Measurements from ENCODE around the gene PRKN. TPM values are rescaled to one million over a fixed set of nuclear protein-coding genes. Genes with fewer than 3 reads are reported as not detected.

PRKN gene
- total and polyA plus RNA-seq, 9 donors: 3.0 to 15.0 (median 9.2) TPM

- DNase-seq: no peak
- no peak for TF ChIP-seq EP300 (IDR thresholded peaks at IDR 0.05)
- Histone ChIP-seq H3K4me3 (no peak overlapping the region), H3K4me1 (ENCODE audit: insufficient read depth) (no peaks in the 10 kb centered on the region), H3K36me3 (no peaks in the 10 kb centered on the region), H3K9me3 (no peaks in the 10 kb centered on the region), H3K27me3 (no peaks in the 10 kb centered on the region), H3K27ac (no peak overlapping the region)
- intact Hi-C loops (cut with DNase I): no loop called here
- WGBS, 3 donors: 94 to 97% (median 97%) methylated on average over 4 of the region's 4 CpGs
These were observed 16.2 kb downstream of the PRKN start for GRCh38 chr6:162711376-162711775.

- H3K4me3 ChIP-seq: no peak overlapping the region
- intact Hi-C loops (cut with DNase I): no loop called here
- H3K36me3 ChIP-seq: no peaks in the 10 kb centered on the region
- no peaks in the 10 kb centered on the region for H3K4me1 ChIP-seq (ENCODE audit: insufficient read depth)
- H3K9me3 ChIP-seq: no peaks in the 10 kb centered on the region
- no peak overlapping the region for H3K27ac ChIP-seq
- 93 to 96% (median 95%) methylated on average over 2 of the region's 2 CpGs for WGBS, 3 donors
- H3K27me3 ChIP-seq: no peaks in the 10 kb centered on the region
- DNase-seq: no peak
- no peak for TF ChIP-seq POLR2A (IDR thresholded peaks at IDR 0.05)
- no peak for TF ChIP-seq EP300 (IDR thresholded peaks at IDR 0.05)
- TF ChIP-seq CTCF (IDR thresholded peaks at IDR 0.05): no peak
These were observed 16.6 kb downstream of the PRKN start for GRCh38 chr6:162710936-162711335.

GRCh38 chr6:162710419-162710818, 17.1 kb downstream of the PRKN start:
- H3K36me3 ChIP-seq: no peaks in the 10 kb centered on the region
- intact Hi-C loops (cut with DNase I): no loop called here
- TF ChIP-seq CTCF (IDR thresholded peaks at IDR 0.05): no peak
- H3K4me3 ChIP-seq: no peak overlapping the region
- H3K27me3 ChIP-seq: no peaks in the 10 kb centered on the region
- H3K9me3 ChIP-seq: no peaks in the 10 kb centered on the region
- 92 to 100% (median 93%) methylated on average over 1 of the region's 1 CpG for WGBS, 3 donors
- H3K27ac ChIP-seq: no peak overlapping the region
- no peak for DNase-seq
- no peaks in the 10 kb centered on the region for H3K4me1 ChIP-seq (ENCODE audit: insufficient read depth)

GRCh38 chr6:162709431-162709830, 18.1 kb downstream of the PRKN start:
- intact Hi-C loops (cut with DNase I): no loop called here
- Histone ChIP-seq H3K27me3 (no peaks in the 10 kb centered on the region), H3K4me3 (no peak overlapping the region), H3K9me3 (no peaks in the 10 kb centered on the region), H3K4me1 (ENCODE audit: insufficient read depth) (no peaks in the 10 kb centered on the region), H3K27ac (no peak overlapping the region), H3K36me3 (no peaks in the 10 kb centered on the region)
- WGBS, 3 donors: 88 to 93% (median 89%) methylated on average over 4 of the region's 4 CpGs
- TF ChIP-seq POLR2A (IDR thresholded peaks at IDR 0.05): no peak
- TF ChIP-seq CTCF (IDR thresholded peaks at IDR 0.05): no peak
- DNase-seq: no peak

- 96 to 99% (median 98%) methylated on average over 6 of the region's 6 CpGs for WGBS, 3 donors
- Histone ChIP-seq H3K36me3 (no peaks in the 10 kb centered on the region), H3K4me3 (no peak overlapping the region), H3K27ac (no peak overlapping the region), H3K27me3 (no peaks in the 10 kb centered on the region), H3K4me1 (ENCODE audit: insufficient read depth) (no peaks in the 10 kb centered on the region), H3K9me3 (no peaks in the 10 kb centered on the region)
- intact Hi-C loops (cut with DNase I): no loop called here
- TF ChIP-seq CTCF (IDR thresholded peaks at IDR 0.05) (no peak), EP300 (IDR thresholded peaks at IDR 0.05) (no peak), POLR2A (IDR thresholded peaks at IDR 0.05) (no peak)
- no peak for DNase-seq
These were observed 18.6 kb downstream of the PRKN start for GRCh38 chr6:162708971-162709370.
